ENCODE data around the gene GNAT2. TPM values are rescaled to one million over a fixed set of nuclear protein-coding genes. Genes with fewer than 3 reads are reported as not detected.

Gene GNAT2
- total RNA-seq, 1 donor from 2014 or later, result not detected

- H3K27me3 Mint-ChIP-seq (ENCODE audit: unreplicated experiment), result peaks cover 2% of the 10 kb centered on the region
- H3K36me3 Mint-ChIP-seq (ENCODE audit: unreplicated experiment), result no peaks in the 10 kb centered on the region
- H3K4me3 Mint-ChIP-seq (ENCODE audit: unreplicated experiment), result no peak overlapping the region
- no peak for DNase-seq (ENCODE audit: extremely low spot score, unreplicated experiment)
- H3K9me3 Mint-ChIP-seq (ENCODE audit: unreplicated experiment), result no peaks in the 10 kb centered on the region
- no peak for TF ChIP-seq CTCF (IDR thresholded peaks at IDR 0.05)
- peaks cover 37% of the 10 kb centered on the region for H3K4me1 Mint-ChIP-seq (ENCODE audit: unreplicated experiment)
- H3K27ac Mint-ChIP-seq (ENCODE audit: unreplicated experiment), result no peak overlapping the region
These were observed 33.0 kb upstream of the GNAT2 start for GRCh38 chr1:109652402-109652801.

- no peak for TF ChIP-seq CTCF (IDR thresholded peaks at IDR 0.05)
- H3K4me3 Mint-ChIP-seq (ENCODE audit: unreplicated experiment), result no peak overlapping the region
- DNase-seq (ENCODE audit: extremely low spot score, unreplicated experiment), result no peak
- peaks cover 4% of the 10 kb centered on the region for H3K9me3 Mint-ChIP-seq (ENCODE audit: unreplicated experiment)
- peaks cover 2% of the 10 kb centered on the region for H3K36me3 Mint-ChIP-seq (ENCODE audit: unreplicated experiment)
- no peak overlapping the region for H3K27ac Mint-ChIP-seq (ENCODE audit: unreplicated experiment)
- peaks cover 27% of the 10 kb centered on the region for H3K4me1 Mint-ChIP-seq (ENCODE audit: unreplicated experiment)
- peaks cover 7% of the 10 kb centered on the region for H3K27me3 Mint-ChIP-seq (ENCODE audit: unreplicated experiment)
These were observed 31.2 kb upstream of the GNAT2 start for GRCh38 chr1:109650609-109651008.

GRCh38 chr1:109649491-109649914, 30.1 kb upstream of the GNAT2 start:
- DNase-seq (ENCODE audit: extremely low spot score, unreplicated experiment), result no peak
- Mint-ChIP-seq H3K4me3 (ENCODE audit: unreplicated experiment) (no peak overlapping the region), H3K9me3 (ENCODE audit: unreplicated experiment) (peaks cover 4% of the 10 kb centered on the region), H3K4me1 (ENCODE audit: unreplicated experiment) (peaks cover 27% of the 10 kb centered on the region), H3K36me3 (ENCODE audit: unreplicated experiment) (peaks cover 2% of the 10 kb centered on the region), H3K27ac (ENCODE audit: unreplicated experiment) (no peak overlapping the region), H3K27me3 (ENCODE audit: unreplicated experiment) (peaks cover 7% of the 10 kb centered on the region)
- TF ChIP-seq CTCF (IDR thresholded peaks at IDR 0.05), result peak; percentile 28

- peaks cover 4% of the 10 kb centered on the region for H3K27me3 Mint-ChIP-seq (ENCODE audit: unreplicated experiment)
- H3K36me3 Mint-ChIP-seq (ENCODE audit: unreplicated experiment), result peaks cover 2% of the 10 kb centered on the region
- H3K9me3 Mint-ChIP-seq (ENCODE audit: unreplicated experiment), result peaks cover 4% of the 10 kb centered on the region
- peak; percentile 84 for DNase-seq (ENCODE audit: extremely low spot score, unreplicated experiment)
- no peak for TF ChIP-seq CTCF (IDR thresholded peaks at IDR 0.05)
- H3K4me1 Mint-ChIP-seq (ENCODE audit: unreplicated experiment), result peaks cover 26% of the 10 kb centered on the region
- H3K27ac Mint-ChIP-seq (ENCODE audit: unreplicated experiment), result peak overlapping the region; percentile 23
- H3K4me3 Mint-ChIP-seq (ENCODE audit: unreplicated experiment), result no peak overlapping the region
These were observed 25.3 kb upstream of the GNAT2 start for GRCh38 chr1:109644670-109645069.

- peak; percentile 91 for DNase-seq (ENCODE audit: extremely low spot score, unreplicated experiment)
- TF ChIP-seq CTCF (IDR thresholded peaks at IDR 0.05), result peak; percentile 84
- no peak overlapping the region for H3K4me3 Mint-ChIP-seq (ENCODE audit: unreplicated experiment)
- peaks cover 4% of the 10 kb centered on the region for H3K9me3 Mint-ChIP-seq (ENCODE audit: unreplicated experiment)
- H3K4me1 Mint-ChIP-seq (ENCODE audit: unreplicated experiment), result peaks cover 24% of the 10 kb centered on the region
- peaks cover 2% of the 10 kb centered on the region for H3K36me3 Mint-ChIP-seq (ENCODE audit: unreplicated experiment)
- peaks cover 4% of the 10 kb centered on the region for H3K27me3 Mint-ChIP-seq (ENCODE audit: unreplicated experiment)
- no peak overlapping the region for H3K27ac Mint-ChIP-seq (ENCODE audit: unreplicated experiment)
These were observed 24.2 kb upstream of the GNAT2 start for GRCh38 chr1:109643385-109644230.
